ENCODE measurements around the gene PITRM1.

Gene PITRM1

GRCh38 chr10:3215153-3215775 lies 42.7 kb upstream of the PITRM1 start:
- TF ChIP-seq, protein P1, sequence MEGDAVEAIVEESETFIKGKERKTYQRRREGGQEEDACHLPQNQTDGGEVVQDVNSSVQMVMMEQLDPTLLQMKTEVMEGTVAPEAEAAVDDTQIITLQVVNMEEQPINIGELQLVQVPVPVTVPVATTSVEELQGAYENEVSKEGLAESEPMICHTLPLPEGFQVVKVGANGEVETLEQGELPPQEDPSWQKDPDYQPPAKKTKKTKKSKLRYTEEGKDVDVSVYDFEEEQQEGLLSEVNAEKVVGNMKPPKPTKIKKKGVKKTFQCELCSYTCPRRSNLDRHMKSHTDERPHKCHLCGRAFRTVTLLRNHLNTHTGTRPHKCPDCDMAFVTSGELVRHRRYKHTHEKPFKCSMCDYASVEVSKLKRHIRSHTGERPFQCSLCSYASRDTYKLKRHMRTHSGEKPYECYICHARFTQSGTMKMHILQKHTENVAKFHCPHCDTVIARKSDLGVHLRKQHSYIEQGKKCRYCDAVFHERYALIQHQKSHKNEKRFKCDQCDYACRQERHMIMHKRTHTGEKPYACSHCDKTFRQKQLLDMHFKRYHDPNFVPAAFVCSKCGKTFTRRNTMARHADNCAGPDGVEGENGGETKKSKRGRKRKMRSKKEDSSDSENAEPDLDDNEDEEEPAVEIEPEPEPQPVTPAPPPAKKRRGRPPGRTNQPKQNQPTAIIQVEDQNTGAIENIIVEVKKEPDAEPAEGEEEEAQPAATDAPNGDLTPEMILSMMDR (IDR thresholded peaks at IDR 0.05): no peak
- Histone ChIP-seq H3K27ac (no peak overlapping the region), H3K4me3 (no peak overlapping the region)
- DNase-seq (ENCODE audit: low spot score): no peak

- TF ChIP-seq, protein P1 (IDR thresholded peaks at IDR 0.05): no peak
- H3K4me3 ChIP-seq: no peak overlapping the region
- no peak overlapping the region for H3K27ac ChIP-seq
- DNase-seq (ENCODE audit: low spot score): no peak
Measured at GRCh38 chr10:3213758-3214515, 41.4 kb upstream of the PITRM1 start.

- Histone ChIP-seq H3K4me3 (no peak overlapping the region), H3K27ac (no peak overlapping the region)
- TF ChIP-seq, protein P1 (IDR thresholded peaks at IDR 0.05): no peak
- no peak for DNase-seq (ENCODE audit: low spot score)
Measured at GRCh38 chr10:3213208-3213607, 40.6 kb upstream of the PITRM1 start.

GRCh38 chr10:3210251-3210877 lies 37.8 kb upstream of the PITRM1 start:
- DNase-seq (ENCODE audit: low spot score): no peak
- TF ChIP-seq, protein P1 (IDR thresholded peaks at IDR 0.05): no peak
- Histone ChIP-seq H3K4me3 (no peak overlapping the region), H3K27ac (no peak overlapping the region)

GRCh38 chr10:3208481-3209406 lies 36.2 kb upstream of the PITRM1 start:
- no peak for DNase-seq (ENCODE audit: low spot score)
- H3K27ac ChIP-seq: no peak overlapping the region
- TF ChIP-seq, protein P1 (IDR thresholded peaks at IDR 0.05): no peak
- H3K4me3 ChIP-seq: no peak overlapping the region

DNA sequence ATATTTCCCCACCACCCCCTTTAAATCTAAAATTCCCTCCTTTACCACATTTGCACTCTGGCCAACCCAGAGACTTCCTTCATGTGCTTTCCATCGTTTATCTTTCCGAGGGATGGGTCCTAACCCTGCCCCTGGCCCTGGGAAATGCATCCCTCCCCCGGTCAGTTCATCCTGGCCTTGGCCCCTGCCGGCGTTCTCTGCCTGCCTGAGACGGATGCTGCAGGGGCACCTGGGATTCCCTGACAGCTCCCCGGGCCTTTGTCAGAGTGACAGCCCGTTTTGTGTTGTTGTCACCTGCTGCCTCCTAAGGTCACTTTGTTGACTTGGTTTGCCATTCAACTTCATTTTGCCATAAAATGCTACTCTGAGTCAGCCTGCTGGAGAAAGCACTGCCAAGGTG lies 34.8 kb upstream of the PITRM1 start:
- DNase-seq (ENCODE audit: low spot score): no peak
- no peak overlapping the region for H3K27ac ChIP-seq
- TF ChIP-seq, protein P1 (IDR thresholded peaks at IDR 0.05): no peak
- no peak overlapping the region for H3K4me3 ChIP-seq

All from coronary artery (tissue), 2 donors.